ENCODE measurements around the gene RSF1. TPM values are rescaled to one million over a fixed set of nuclear protein-coding genes. Genes with fewer than 3 reads are reported as not detected.

Gene RSF1
- polyA plus RNA-seq, 1 of the 3 experiments (the other 2 are of a cell fraction): 8.4 TPM

DNA sequence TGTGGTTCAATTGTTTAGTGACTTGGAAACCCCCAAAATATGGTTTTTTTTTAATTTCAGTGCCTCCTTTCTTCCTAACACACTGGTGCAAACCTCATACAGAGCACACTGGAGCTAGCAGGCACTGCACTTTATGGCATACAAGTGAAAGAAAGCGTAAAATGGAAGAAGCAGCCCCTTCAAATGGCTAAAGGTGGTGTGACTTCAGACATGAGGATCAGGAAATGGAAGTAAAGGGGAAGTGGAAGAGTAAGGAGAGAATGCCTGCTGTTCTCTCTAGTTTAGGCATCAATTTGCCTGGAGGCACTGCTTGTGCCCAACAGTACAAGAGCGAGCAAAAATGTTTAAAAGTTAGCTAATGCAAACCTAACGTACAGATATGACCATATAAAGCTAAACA, 5.7 kb downstream of the RSF1 start (continued):
- TF ChIP-seq, protein P1, sequence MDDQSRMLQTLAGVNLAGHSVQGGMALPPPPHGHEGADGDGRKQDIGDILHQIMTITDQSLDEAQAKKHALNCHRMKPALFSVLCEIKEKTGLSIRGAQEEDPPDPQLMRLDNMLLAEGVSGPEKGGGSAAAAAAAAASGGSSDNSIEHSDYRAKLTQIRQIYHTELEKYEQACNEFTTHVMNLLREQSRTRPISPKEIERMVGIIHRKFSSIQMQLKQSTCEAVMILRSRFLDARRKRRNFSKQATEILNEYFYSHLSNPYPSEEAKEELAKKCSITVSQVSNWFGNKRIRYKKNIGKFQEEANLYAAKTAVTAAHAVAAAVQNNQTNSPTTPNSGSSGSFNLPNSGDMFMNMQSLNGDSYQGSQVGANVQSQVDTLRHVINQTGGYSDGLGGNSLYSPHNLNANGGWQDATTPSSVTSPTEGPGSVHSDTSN (IDR thresholded peaks at IDR 0.05): no peak
- TF ChIP-seq, protein P2, sequence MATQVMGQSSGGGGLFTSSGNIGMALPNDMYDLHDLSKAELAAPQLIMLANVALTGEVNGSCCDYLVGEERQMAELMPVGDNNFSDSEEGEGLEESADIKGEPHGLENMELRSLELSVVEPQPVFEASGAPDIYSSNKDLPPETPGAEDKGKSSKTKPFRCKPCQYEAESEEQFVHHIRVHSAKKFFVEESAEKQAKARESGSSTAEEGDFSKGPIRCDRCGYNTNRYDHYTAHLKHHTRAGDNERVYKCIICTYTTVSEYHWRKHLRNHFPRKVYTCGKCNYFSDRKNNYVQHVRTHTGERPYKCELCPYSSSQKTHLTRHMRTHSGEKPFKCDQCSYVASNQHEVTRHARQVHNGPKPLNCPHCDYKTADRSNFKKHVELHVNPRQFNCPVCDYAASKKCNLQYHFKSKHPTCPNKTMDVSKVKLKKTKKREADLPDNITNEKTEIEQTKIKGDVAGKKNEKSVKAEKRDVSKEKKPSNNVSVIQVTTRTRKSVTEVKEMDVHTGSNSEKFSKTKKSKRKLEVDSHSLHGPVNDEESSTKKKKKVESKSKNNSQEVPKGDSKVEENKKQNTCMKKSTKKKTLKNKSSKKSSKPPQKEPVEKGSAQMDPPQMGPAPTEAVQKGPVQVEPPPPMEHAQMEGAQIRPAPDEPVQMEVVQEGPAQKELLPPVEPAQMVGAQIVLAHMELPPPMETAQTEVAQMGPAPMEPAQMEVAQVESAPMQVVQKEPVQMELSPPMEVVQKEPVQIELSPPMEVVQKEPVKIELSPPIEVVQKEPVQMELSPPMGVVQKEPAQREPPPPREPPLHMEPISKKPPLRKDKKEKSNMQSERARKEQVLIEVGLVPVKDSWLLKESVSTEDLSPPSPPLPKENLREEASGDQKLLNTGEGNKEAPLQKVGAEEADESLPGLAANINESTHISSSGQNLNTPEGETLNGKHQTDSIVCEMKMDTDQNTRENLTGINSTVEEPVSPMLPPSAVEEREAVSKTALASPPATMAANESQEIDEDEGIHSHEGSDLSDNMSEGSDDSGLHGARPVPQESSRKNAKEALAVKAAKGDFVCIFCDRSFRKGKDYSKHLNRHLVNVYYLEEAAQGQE (IDR thresholded peaks at IDR 0.05; ENCODE audit: low read depth, low read length): no peak
- no peak for TF ChIP-seq NRF1 (IDR thresholded peaks at IDR 0.05; ENCODE audit: low read depth, low read length)

DNA sequence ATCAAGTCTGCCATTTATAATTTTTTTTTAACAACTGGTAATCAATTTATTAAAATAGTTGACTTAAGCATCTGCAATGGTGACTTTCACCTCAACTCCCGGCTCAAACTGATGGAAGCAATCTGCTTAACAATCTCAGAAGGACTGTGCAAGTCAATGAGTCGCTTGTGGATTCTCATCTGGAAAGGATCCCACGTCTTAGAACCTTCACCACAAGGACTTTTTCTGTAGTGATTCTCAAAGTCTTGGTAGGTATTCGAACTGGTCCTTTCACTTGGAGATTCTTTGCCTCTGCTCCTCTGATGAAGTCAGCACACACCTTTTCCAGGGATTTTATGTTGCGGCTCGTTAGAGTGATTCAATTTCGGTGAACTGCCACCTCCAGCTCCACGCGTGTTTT, 7.3 kb downstream of the RSF1 start:
- no peak overlapping the region for H3K4me2 ChIP-seq
- H3K4me3 ChIP-seq (ENCODE audit: low read depth in 2 of 2, low read length in 1 of 2): no peak overlapping the region
- WGBS (ENCODE audit: low lambda C conversion rate): 93% methylated on average over 9 of the region's 9 CpGs
- H3K4me1 ChIP-seq (ENCODE audit: control insufficient read depth in 1 of 2, insufficient read depth in 2 of 2, low read depth in 1 of 2, low read length in 1 of 2): peaks cover 0 to 2% of the 10 kb centered on the region in 2 experiments; a peak in 2 of 4 replicates
- CTCF ChIA-PET: no interaction called here
- H4K20me1 ChIP-seq (ENCODE audit: insufficient read depth): peaks cover 85% of the 10 kb centered on the region
- no peak overlapping the region for H2AFZ ChIP-seq (ENCODE audit: low read depth)
- no peak overlapping the region for H3K27ac ChIP-seq (ENCODE audit: low read depth in 2 of 2, low read length in 1 of 2)
- TF ChIP-seq, protein P3, sequence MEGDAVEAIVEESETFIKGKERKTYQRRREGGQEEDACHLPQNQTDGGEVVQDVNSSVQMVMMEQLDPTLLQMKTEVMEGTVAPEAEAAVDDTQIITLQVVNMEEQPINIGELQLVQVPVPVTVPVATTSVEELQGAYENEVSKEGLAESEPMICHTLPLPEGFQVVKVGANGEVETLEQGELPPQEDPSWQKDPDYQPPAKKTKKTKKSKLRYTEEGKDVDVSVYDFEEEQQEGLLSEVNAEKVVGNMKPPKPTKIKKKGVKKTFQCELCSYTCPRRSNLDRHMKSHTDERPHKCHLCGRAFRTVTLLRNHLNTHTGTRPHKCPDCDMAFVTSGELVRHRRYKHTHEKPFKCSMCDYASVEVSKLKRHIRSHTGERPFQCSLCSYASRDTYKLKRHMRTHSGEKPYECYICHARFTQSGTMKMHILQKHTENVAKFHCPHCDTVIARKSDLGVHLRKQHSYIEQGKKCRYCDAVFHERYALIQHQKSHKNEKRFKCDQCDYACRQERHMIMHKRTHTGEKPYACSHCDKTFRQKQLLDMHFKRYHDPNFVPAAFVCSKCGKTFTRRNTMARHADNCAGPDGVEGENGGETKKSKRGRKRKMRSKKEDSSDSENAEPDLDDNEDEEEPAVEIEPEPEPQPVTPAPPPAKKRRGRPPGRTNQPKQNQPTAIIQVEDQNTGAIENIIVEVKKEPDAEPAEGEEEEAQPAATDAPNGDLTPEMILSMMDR (IDR thresholded peaks at IDR 0.05): no peak
- TF ChIP-seq SMC3 (IDR thresholded peaks at IDR 0.05; ENCODE audit: low read depth, low read length) (no peak), GATA2 (CRISPR knock-in tag; IDR thresholded peaks at IDR 0.05) (no peak), RFX5 (IDR thresholded peaks at IDR 0.05; ENCODE audit: low read length) (no peak), GABPA (IDR thresholded peaks at IDR 0.05; ENCODE audit: low read depth) (no peak), MXI1 (IDR thresholded peaks at IDR 0.05; ENCODE audit: low read depth, low read length) (no peak), NFIC (IDR thresholded peaks at IDR 0.05; ENCODE audit: borderline replicate concordance) (no peak), TEAD4 (IDR thresholded peaks at IDR 0.05; ENCODE audit: borderline replicate concordance, insufficient read depth) (no peak)
- TF ChIP-seq, protein P4, sequence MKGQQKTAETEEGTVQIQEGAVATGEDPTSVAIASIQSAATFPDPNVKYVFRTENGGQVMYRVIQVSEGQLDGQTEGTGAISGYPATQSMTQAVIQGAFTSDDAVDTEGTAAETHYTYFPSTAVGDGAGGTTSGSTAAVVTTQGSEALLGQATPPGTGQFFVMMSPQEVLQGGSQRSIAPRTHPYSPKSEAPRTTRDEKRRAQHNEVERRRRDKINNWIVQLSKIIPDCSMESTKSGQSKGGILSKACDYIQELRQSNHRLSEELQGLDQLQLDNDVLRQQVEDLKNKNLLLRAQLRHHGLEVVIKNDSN (IDR thresholded peaks at IDR 0.05; ENCODE audit: borderline replicate concordance, low read depth): no peak
- peaks cover 1% of the 10 kb centered on the region for H3F3A ChIP-seq (replicated peaks; ENCODE audit: insufficient read depth)
- no peak for DNase-seq
- H3K9me2 ChIP-seq: no peaks in the 10 kb centered on the region
- H3K27me3 ChIP-seq (ENCODE audit: insufficient read depth): no peaks in the 10 kb centered on the region
- POLR2A ChIA-PET: no interaction called here
- no peak overlapping the region for H3K9ac ChIP-seq
- H3K36me3 ChIP-seq (replicated peaks in 1 of 2; ENCODE audit: control insufficient read depth in 1 of 2, insufficient read depth in 2 of 2, low read length in 1 of 2): peaks cover 7 to 48% of the 10 kb centered on the region in 2 experiments
- peaks cover 100% of the 10 kb centered on the region for H3K79me2 ChIP-seq (ENCODE audit: insufficient read depth)
- peaks cover 10% of the 10 kb centered on the region; the same call in 1 of the 2 replicates for H3K9me3 ChIP-seq

Data from SK-N-SH (cell line).